OCI-LY1 (cell line): ENCODE data around the gene DCAF15.
"Not testable (repeated sequence)": the region's sequence is repeated elsewhere in the genome, so short reads cannot be mapped to it uniquely, and the experiment has no call there.

Experiments used
- H2AFZ ChIP-seq: fragments of 200-600 bp; sonication (generic), shearing (Covaris generic); 2 replicates; pipeline ENCODE4 v1.6.0; 2014; ENCODE audit warnings: antibody characterized with exemption, mild to moderate bottlenecking, low read length
- H3F3A ChIP-seq: fragments of 200-600 bp; sonication (generic), shearing (Covaris generic); 2 replicates; pipeline ENCODE4 v1.6.0; 2014; ENCODE audit warnings: mild to moderate bottlenecking, antibody characterized with exemption, low read length, moderate library complexity; ENCODE audit not compliant: insufficient read depth
- H3K27ac ChIP-seq: fragments of 200-600 bp; sonication (generic); 2 replicates; pipeline ENCODE4 v1.5.1; 2014; ENCODE audit warnings: low read length, mixed run types, mild to moderate bottlenecking, low read depth; ENCODE audit not compliant: poor library complexity, severe bottlenecking
- H3K27me3 ChIP-seq: fragments of 200-600 bp; sonication (generic); 2 replicates; pipeline ENCODE4 v1.6.0; 2014; ENCODE audit warnings: antibody characterized with exemption, mild to moderate bottlenecking, low read length, moderate library complexity; ENCODE audit not compliant: insufficient read depth
- H3K36me3 ChIP-seq: fragments of 200-600 bp; sonication (generic); 2 replicates; pipeline ENCODE4 v1.6.1; 2014; ENCODE audit warnings: mild to moderate bottlenecking, antibody characterized with exemption, low read length, moderate library complexity, mixed read lengths; ENCODE audit not compliant: insufficient read depth
- H3K4me1 ChIP-seq: fragments of 200-600 bp; sonication (generic); 2 replicates; pipeline ENCODE4 v1.5.1; 2014; ENCODE audit warnings: mild to moderate bottlenecking, low read length, moderate library complexity; ENCODE audit not compliant: insufficient read depth, severe bottlenecking
- H3K4me2 ChIP-seq: fragments of 200-600 bp; sonication (generic), shearing (Covaris generic); 2 replicates; pipeline ENCODE4 v1.6.1; 2014; ENCODE audit warnings: low read length
- H3K4me3 ChIP-seq: fragments of 200-600 bp; sonication (generic); 2 replicates; pipeline ENCODE4 v1.5.1; 2014; ENCODE audit warnings: low read length, low read depth, mild to moderate bottlenecking, mixed read lengths; ENCODE audit not compliant: poor library complexity, severe bottlenecking
- H3K79me2 ChIP-seq: fragments of 200-600 bp; shearing (Covaris generic); 2 replicates; pipeline ENCODE4 v1.6.1; 2016; ENCODE audit warnings: mixed run types, low read length, mixed read lengths; ENCODE audit not compliant: insufficient read depth
- H3K9ac ChIP-seq: fragments of 200-600 bp; sonication (generic), shearing (Covaris generic); 2 replicates; pipeline ENCODE4 v1.6.1; 2014; ENCODE audit warnings: mild to moderate bottlenecking, low read length, mixed read lengths
- H3K9me2 ChIP-seq: fragments of 200-600 bp; sonication (generic), shearing (Covaris generic); 2 replicates; pipeline ENCODE4 v1.6.1; 2014; ENCODE audit warnings: low read depth, mild to moderate bottlenecking, low read length, mixed read lengths
- H3K9me3 ChIP-seq: fragments of 200-600 bp; shearing (Covaris generic); 2 replicates; pipeline ENCODE4 v1.6.1; 2014; ENCODE audit warnings: low read length, mixed read lengths
- H4K20me1 ChIP-seq: fragments of 200-600 bp; sonication (generic), shearing (Covaris generic); 2 replicates; pipeline ENCODE4 v1.6.0; 2016; ENCODE audit warnings: mild to moderate bottlenecking, low read length; ENCODE audit not compliant: insufficient read depth
- EZH2 ChIP-seq: fragments of 200-600 bp; sonication (generic), shearing (Covaris generic); IDR thresholded peaks from 2 replicates; pipeline ENCODE4 v1.8.0; 2017; ENCODE audit warnings: borderline replicate concordance, mixed run types, mild to moderate bottlenecking, antibody characterized with exemption, low read length, moderate library complexity, mixed read lengths
- TF ChIP-seq, protein P1 (sequence below): fragments of 200-600 bp; sonication (generic), shearing (Covaris generic); IDR thresholded peaks from 2 replicates; pipeline ENCODE4 v1.5.1; 2017; ENCODE audit warnings: mild to moderate bottlenecking, antibody characterized with exemption, low read length, moderate library complexity, mixed read lengths

Gene DCAF15

DNA sequence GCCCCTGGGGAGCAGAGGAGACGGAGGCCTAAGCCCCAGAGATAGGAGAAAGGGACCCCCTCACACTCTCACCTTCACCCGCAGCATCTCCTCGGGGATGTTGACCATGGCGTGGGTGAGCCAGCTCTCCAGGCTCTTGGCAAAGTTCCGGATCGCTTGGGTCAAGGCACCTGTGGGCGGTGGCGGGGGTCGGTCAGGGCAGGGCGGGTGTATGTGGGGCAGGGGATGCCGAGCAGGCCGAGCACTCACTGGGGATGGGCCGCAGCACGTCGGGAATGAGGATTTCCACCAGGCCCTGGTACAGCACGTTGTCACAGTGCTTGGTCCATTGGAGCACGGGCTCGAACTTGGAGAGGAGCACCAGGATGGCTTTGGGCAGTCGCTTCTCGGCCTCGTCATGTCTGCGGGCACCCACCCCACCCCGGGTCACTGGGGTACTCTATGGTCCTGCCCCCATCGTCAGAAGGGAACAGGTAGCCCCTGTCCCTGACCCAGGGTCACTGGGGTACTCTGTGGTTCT lies 13.1 kb downstream of the DCAF15 start:
- Histone ChIP-seq H4K20me1 (no peaks in the 10 kb centered on the region), H3F3A (no peaks in the 10 kb centered on the region), H3K9ac (no peak overlapping the region), H2AFZ (no peak overlapping the region), H3K4me2 (no peak overlapping the region), H3K79me2 (no peaks in the 10 kb centered on the region), H3K36me3 (peaks cover 15% of the 10 kb centered on the region), H3K27ac (no peak overlapping the region), H3K4me1 (no peaks in the 10 kb centered on the region), H3K4me3 (no peak overlapping the region), H3K27me3 (no peaks in the 10 kb centered on the region), H3K9me2 (no peaks in the 10 kb centered on the region), H3K9me3 (no peaks in the 10 kb centered on the region)
- TF ChIP-seq, protein P1, sequence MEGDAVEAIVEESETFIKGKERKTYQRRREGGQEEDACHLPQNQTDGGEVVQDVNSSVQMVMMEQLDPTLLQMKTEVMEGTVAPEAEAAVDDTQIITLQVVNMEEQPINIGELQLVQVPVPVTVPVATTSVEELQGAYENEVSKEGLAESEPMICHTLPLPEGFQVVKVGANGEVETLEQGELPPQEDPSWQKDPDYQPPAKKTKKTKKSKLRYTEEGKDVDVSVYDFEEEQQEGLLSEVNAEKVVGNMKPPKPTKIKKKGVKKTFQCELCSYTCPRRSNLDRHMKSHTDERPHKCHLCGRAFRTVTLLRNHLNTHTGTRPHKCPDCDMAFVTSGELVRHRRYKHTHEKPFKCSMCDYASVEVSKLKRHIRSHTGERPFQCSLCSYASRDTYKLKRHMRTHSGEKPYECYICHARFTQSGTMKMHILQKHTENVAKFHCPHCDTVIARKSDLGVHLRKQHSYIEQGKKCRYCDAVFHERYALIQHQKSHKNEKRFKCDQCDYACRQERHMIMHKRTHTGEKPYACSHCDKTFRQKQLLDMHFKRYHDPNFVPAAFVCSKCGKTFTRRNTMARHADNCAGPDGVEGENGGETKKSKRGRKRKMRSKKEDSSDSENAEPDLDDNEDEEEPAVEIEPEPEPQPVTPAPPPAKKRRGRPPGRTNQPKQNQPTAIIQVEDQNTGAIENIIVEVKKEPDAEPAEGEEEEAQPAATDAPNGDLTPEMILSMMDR: no peak
- no peak for TF ChIP-seq EZH2

DNA sequence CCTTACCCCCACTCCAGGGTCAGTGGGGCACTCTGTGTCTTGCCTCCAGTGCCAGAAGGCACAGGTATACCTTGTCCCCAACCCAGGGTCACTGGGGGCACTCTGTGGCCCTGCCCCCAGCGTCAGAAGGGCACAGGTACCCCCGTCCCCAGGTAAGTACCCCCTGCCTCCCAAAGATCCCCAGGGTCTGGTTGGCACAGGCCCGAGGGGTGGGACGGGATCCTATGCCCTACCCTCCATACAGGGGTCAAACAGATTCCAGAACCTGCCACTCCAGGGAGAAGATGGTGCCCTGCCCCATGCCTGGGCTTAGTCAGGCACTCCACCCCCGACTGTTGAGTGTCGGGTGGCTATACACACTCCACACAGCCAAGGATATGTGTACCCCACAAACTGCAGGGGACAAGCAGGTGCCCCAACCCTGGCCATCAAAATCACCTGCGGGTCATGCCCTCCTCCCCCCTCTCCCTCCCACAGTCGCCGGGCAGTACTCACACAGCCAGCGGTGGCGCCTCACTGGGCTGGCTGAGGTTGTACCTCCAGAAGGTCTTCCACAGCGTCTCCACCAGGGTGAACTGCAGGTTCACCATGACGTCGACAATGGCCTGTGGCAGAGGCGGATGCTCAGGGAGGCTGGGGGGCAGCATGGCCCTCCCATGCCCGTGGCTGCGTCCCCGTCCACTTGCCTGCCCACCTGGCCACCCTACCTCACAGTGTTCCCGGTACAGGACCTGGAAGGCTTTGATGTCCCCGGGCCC lies 13.8 kb downstream of the DCAF15 start:
- Histone ChIP-seq H3K4me2 (no peak overlapping the region), H3K4me1 (no peaks in the 10 kb centered on the region), H2AFZ (no peak overlapping the region), H3K27me3 (no peaks in the 10 kb centered on the region), H3F3A (no peaks in the 10 kb centered on the region), H3K9ac (no peak overlapping the region), H3K9me3 (no peaks in the 10 kb centered on the region), H3K4me3 (no peak overlapping the region), H3K36me3 (peaks cover 8% of the 10 kb centered on the region; the same call in 1 of the 2 replicates), H3K79me2 (no peaks in the 10 kb centered on the region), H3K9me2 (no peaks in the 10 kb centered on the region), H4K20me1 (no peaks in the 10 kb centered on the region), H3K27ac (no peak overlapping the region)
- no peak for TF ChIP-seq EZH2
- TF ChIP-seq, protein P1: no peak

DNA sequence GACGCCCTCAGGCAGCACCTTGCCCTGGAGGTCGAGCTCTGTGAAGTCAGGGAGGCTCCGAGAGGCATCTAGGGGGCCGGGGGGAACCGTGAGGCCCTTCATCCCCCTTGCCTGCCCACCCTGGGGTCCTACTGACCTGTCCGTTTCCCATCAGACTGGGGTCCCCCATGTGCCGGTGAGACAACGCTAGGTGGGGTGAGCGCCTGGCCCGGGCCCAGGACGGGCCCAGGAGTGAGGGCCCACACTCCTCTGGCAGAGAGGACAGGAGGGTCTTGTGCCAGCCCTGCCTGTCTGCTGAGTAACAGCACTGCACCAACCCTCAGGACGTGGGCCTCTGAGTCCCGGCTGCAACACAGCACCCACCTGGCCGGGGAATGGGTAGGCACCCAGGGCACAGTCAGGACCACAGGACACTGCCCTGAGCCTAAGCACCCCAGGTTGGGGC lies 14.4 kb downstream of the DCAF15 start:
- no peak overlapping the region for H3K4me2 ChIP-seq
- no peaks in the 10 kb centered on the region for H3K4me1 ChIP-seq
- H3K36me3 ChIP-seq: peaks cover 3% of the 10 kb centered on the region; the same call in 1 of the 2 replicates
- no peak overlapping the region for H3K9ac ChIP-seq
- no peaks in the 10 kb centered on the region for H3F3A ChIP-seq
- H3K79me2 ChIP-seq: no peaks in the 10 kb centered on the region
- H4K20me1 ChIP-seq: no peaks in the 10 kb centered on the region
- H3K27ac ChIP-seq: no peak overlapping the region
- H3K4me3 ChIP-seq: no peak overlapping the region
- no peaks in the 10 kb centered on the region for H3K27me3 ChIP-seq
- no peaks in the 10 kb centered on the region for H3K9me3 ChIP-seq
- no peaks in the 10 kb centered on the region for H3K9me2 ChIP-seq
- no peak for TF ChIP-seq EZH2
- TF ChIP-seq, protein P1: no peak
- H2AFZ ChIP-seq: no peak overlapping the region

DNA sequence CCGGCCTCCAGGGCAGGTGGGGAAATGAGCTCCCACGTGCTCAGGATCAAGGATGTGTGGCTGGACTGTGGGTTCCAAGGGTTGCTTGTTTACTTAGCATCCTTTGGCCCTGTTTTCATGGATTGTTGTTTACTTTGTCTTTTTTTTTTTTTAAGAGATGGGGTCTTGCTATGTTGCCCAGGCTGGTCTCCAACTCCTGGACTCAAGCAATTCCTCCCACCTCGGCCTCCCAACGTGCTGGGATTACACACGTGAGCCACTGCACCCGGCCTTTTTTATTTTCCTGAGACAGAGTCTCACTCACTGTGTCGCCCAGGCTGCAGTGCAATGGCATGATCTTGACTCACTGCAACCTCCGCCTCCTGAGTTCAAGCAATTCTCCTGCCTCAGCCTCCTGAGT lies 14.9 kb downstream of the DCAF15 start:
- H3K4me3 ChIP-seq, H4K20me1 ChIP-seq, H3K9me3 ChIP-seq, H3K9me2 ChIP-seq, H2AFZ ChIP-seq, H3K27ac ChIP-seq, H3K36me3 ChIP-seq, H3K27me3 ChIP-seq, H3K79me2 ChIP-seq, H3F3A ChIP-seq, H3K4me2 ChIP-seq, H3K9ac ChIP-seq, H3K4me1 ChIP-seq: not testable (repeated sequence)
